Thoracic aorta (tissue), 2 donors: ENCODE results near the gene TCP11. TPM values are rescaled to one million over a fixed set of nuclear protein-coding genes. Genes with fewer than 3 reads are reported as not detected.

Experiments used
- ATAC-seq: fragments of 150-250 bp; one replicate; pipeline ENCODE4 v1.8.0; 2017; ENCODE audit warnings: low read depth; ENCODE audit not compliant: insufficient number of reproducible peaks, low FRiP score
- DNase-seq: peaks from one replicate; pipeline ENCODE4 v3.0.0-alpha.2; 2020; ENCODE audit warnings: low spot score
- H3K27ac ChIP-seq, 2 donors: fragments of 200-600 bp; sonication (generic); 1 replicate in 1 of 2; 2 replicates in 1 of 2; pipeline ENCODE4 v1.5.1; 2016; ENCODE audit warnings: mild to moderate bottlenecking in 2 of 2, moderate library complexity in 2 of 2
- H3K27me3 ChIP-seq: fragments of 200-600 bp; sonication (generic); replicated peaks from 2 replicates; pipeline ENCODE4 v1.6.0; 2016; ENCODE audit warnings: mild to moderate bottlenecking; ENCODE audit not compliant: insufficient read depth
- H3K36me3 ChIP-seq: fragments of 200-600 bp; sonication (generic); one replicate; pipeline ENCODE4 v1.5.1; 2016
- H3K4me1 ChIP-seq, 2 donors: fragments of 200-600 bp; sonication (generic); 1 replicate in 1 of 2; 2 replicates in 1 of 2; pipeline versions ENCODE4 v1.5.1 to v1.6.0; 2016; ENCODE audit warnings: low read depth in 2 of 2, mild to moderate bottlenecking in 1 of 2; ENCODE audit not compliant: control insufficient read depth in 1 of 2
- H3K4me3 ChIP-seq: fragments of 200-600 bp; sonication (generic); 2 replicates; pipeline ENCODE4 v1.5.1; 2016; ENCODE audit warnings: mild to moderate bottlenecking
- H3K9me3 ChIP-seq: fragments of 200-600 bp; sonication (generic); 2 replicates; pipeline ENCODE4 v1.5.1; 2016
- total RNA-seq, 2 donors: library from RNA; depleted of rRNA; stranded (reverse); fragments of >200 nt; gene quantifications; one replicate each; pipeline versions ENCODE4 v1.1.0 to v1.2.3, GENCODE V29; 2016
- TF ChIP-seq, protein P1 (sequence below): fragments of 200-600 bp; sonication (generic); IDR thresholded peaks from one replicate; pipeline ENCODE4 v1.5.1; 2019; ENCODE audit warnings: antibody characterized with exemption

TCP11 gene
- total RNA-seq, 2 donors from 2014 or later = not detected

DNA sequence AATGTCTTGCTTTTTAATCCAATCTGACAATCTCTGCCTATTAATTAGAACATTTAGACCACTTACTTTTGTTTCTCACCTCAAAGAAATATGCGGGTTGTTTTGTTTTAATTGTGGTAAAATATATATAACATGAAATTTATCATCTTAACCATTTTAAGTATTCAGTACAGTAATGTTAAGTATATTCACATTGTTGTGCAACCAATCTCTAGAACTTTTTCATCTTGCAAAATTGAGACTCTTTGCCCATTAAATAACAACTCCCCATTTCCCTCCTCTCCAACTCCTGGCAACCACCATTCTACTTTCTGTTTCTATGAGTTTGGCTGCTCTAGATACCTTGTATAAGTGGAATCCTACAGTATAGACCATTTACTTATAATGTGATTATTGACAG is 13.8 kb upstream of the TCP11 start:
- H3K27me3 ChIP-seq = no peaks in the 10 kb centered on the region
- ATAC-seq (no peak), DNase-seq (no peak)
- H3K36me3 ChIP-seq = no peaks in the 10 kb centered on the region
- H3K4me3 ChIP-seq = no peak overlapping the region
- peaks cover 17 to 32% of the 10 kb centered on the region in 2 donors for H3K4me1 ChIP-seq
- H3K27ac ChIP-seq = peak overlapping the region; percentile 51 to 90
- TF ChIP-seq, protein P1, sequence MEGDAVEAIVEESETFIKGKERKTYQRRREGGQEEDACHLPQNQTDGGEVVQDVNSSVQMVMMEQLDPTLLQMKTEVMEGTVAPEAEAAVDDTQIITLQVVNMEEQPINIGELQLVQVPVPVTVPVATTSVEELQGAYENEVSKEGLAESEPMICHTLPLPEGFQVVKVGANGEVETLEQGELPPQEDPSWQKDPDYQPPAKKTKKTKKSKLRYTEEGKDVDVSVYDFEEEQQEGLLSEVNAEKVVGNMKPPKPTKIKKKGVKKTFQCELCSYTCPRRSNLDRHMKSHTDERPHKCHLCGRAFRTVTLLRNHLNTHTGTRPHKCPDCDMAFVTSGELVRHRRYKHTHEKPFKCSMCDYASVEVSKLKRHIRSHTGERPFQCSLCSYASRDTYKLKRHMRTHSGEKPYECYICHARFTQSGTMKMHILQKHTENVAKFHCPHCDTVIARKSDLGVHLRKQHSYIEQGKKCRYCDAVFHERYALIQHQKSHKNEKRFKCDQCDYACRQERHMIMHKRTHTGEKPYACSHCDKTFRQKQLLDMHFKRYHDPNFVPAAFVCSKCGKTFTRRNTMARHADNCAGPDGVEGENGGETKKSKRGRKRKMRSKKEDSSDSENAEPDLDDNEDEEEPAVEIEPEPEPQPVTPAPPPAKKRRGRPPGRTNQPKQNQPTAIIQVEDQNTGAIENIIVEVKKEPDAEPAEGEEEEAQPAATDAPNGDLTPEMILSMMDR = no peak
- no peaks in the 10 kb centered on the region for H3K9me3 ChIP-seq

- DNase-seq = no peak
- no peaks in the 10 kb centered on the region for H3K9me3 ChIP-seq
- H3K4me3 ChIP-seq = peak overlapping the region; percentile 27
- H3K4me1 ChIP-seq = peaks cover 17 to 32% of the 10 kb centered on the region in 2 donors
- no peaks in the 10 kb centered on the region for H3K27me3 ChIP-seq
- TF ChIP-seq, protein P1 = no peak
- H3K27ac ChIP-seq = peak overlapping the region; percentile 62 to 90
- no peak for ATAC-seq
- H3K36me3 ChIP-seq = no peaks in the 10 kb centered on the region
Measured at GRCh38 chr6:35154262-35154661, 13.1 kb upstream of the TCP11 start.

DNA sequence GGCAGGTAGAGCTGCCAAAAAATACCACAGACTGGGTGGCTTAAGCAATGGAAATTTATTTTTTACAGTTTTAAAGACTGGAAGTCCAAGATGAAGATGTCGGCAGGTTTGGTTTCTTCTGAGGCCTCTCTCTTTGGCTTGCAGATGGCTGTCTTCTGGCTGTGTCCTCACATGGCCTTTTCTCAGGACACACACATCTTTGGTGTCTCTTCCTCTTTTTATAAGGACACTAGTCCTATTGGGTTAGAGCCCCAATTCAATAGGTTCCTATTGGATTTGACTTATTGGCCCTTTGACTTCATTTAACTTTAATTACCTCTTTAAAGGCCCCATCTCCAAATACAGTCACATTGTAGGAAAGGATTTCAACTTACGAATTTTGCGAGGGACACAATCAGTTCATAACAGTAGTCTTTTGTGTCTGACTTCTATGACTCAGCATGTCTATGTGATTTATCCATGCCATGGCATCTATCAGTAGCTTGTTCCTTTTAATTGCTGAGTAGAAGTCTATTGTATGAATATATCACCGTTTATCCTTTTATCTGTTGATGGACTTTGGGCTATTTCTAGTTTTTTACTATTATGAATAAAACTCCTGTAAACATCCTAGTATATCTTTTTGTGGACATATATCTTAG is 11.0 kb upstream of the TCP11 start:
- TF ChIP-seq, protein P1 = no peak
- H3K27me3 ChIP-seq = no peaks in the 10 kb centered on the region
- DNase-seq (no peak), ATAC-seq (no peak)
- H3K27ac ChIP-seq = peak overlapping the region in 1 of 2 donors; percentile 71
- no peaks in the 10 kb centered on the region for H3K9me3 ChIP-seq
- no peak overlapping the region for H3K4me3 ChIP-seq
- peaks cover 21 to 50% of the 10 kb centered on the region in 2 donors for H3K4me1 ChIP-seq
- no peaks in the 10 kb centered on the region for H3K36me3 ChIP-seq

DNA sequence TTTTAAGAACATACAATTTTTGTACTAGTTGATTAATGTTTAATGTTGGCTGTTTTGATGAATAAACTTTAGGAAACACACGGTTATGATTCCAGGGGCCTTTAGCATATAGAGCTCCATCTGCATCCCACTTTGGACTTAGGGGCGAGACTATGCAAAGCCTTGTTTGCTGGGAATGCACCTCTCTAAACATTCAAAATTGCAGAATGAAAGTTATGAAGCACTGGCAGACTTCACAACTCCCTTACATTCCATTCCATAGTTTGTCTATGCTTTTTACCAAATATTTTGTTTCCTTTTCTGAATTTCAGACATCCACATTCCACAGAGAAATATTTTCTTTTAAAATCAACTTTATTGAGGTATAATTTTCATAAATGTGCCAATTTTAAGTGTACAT is 10.3 kb upstream of the TCP11 start:
- no peak for ATAC-seq
- no peak overlapping the region for H3K4me3 ChIP-seq
- H3K4me1 ChIP-seq = peaks cover 21 to 57% of the 10 kb centered on the region in 2 donors
- TF ChIP-seq, protein P1 = no peak
- H3K9me3 ChIP-seq = no peaks in the 10 kb centered on the region
- DNase-seq = no peak
- no peaks in the 10 kb centered on the region for H3K36me3 ChIP-seq
- H3K27me3 ChIP-seq = no peaks in the 10 kb centered on the region
- peak overlapping the region in 1 of 2 donors; percentile 71 for H3K27ac ChIP-seq

DNA sequence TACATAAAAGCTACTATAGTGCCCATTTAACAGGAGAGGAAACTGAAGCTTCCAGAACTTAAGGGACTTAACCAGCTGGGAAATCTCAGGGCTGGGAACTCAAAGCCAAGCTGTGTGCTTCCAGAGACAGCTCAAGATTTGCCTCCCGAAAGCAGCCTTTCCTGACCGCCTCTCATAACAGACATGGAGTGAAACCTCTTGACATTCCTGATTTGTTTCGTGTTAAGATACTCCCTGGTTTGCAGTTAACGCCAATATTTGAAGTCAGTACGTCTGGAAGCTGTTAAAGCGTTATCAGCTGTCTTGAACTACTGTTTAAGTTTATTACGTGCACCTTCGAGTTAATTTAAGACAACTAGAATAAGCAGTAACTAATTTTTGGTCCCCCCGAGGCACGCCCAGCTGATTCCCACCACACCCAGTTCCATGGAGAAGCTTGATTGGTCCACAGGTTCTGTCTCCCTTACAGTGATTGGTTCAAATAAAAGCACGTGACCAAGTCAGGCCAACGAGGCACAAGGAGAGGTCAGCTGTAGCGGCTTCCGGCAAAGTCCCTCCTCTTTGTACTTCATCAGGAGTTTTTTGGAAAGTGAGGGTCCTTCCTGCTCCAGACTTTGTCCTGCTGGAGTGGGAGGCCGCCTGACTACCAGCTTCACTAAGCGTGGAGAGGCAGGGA is 8.9 kb upstream of the TCP11 start:
- Histone ChIP-seq H3K27ac (peak overlapping the region in 1 of 2 donors; percentile 71), H3K9me3 (no peaks in the 10 kb centered on the region), H3K4me1 (peaks cover 14 to 56% of the 10 kb centered on the region in 2 donors), H3K27me3 (no peaks in the 10 kb centered on the region), H3K36me3 (no peaks in the 10 kb centered on the region), H3K4me3 (no peak overlapping the region)
- DNase-seq = no peak
- ATAC-seq = no peak
- TF ChIP-seq, protein P1 = no peak
